ENCODE data around the gene MFSD1. TPM values are rescaled to one million over a fixed set of nuclear protein-coding genes. Genes with fewer than 3 reads are reported as not detected.

MFSD1 gene
- polyA plus RNA-seq, 1 experiment, result 89.9 TPM

GRCh38 chr3:158847885-158848284 is 46.0 kb downstream of the MFSD1 start:
- no peak for TF ChIP-seq CTCF (IDR thresholded peaks at IDR 0.05; ENCODE audit: low read depth, low read length)
- no peaks in the 10 kb centered on the region for H3K27me3 ChIP-seq (ENCODE audit: control insufficient read depth, insufficient read depth, low read length)
- POLR2A ChIA-PET, result no interaction called here
- no peak for DNase-seq (ENCODE audit: low read depth, low spot score)
- no peak overlapping the region for H3K27ac ChIP-seq (ENCODE audit: low read depth, low read length)
- no peak overlapping the region for H3K4me3 ChIP-seq (ENCODE audit: low read depth, low read length)
- CTCF ChIA-PET, result interaction anchor here (11.6 kb wide), 1 partner anchor 412 kb away, joined by 153 read pairs; no protein-coding TSS in a partner anchor
- H3K9me3 ChIP-seq (ENCODE audit: control insufficient read depth, insufficient read depth, low read length), result no peaks in the 10 kb centered on the region

- POLR2A ChIA-PET, result no interaction called here
- CTCF ChIA-PET, result interaction anchor here (11.6 kb wide), 1 partner anchor 410 kb away, joined by 153 read pairs; no protein-coding TSS in a partner anchor
- no peak for TF ChIP-seq CTCF (IDR thresholded peaks at IDR 0.05; ENCODE audit: low read depth, low read length)
Measured at GRCh38 chr3:158849757-158850156, 47.9 kb downstream of the MFSD1 start.

GRCh38 chr3:158859362-158859761 is 57.5 kb downstream of the MFSD1 start:
- ChIA-PET POLR2A (no interaction called here), CTCF (no interaction called here)

More at GRCh38 chr3:158849757-158850156, 47.9 kb downstream of the MFSD1 start:
- Histone ChIP-seq H3K4me3 (ENCODE audit: low read depth, low read length) (no peak overlapping the region), H3K27me3 (ENCODE audit: control insufficient read depth, insufficient read depth, low read length) (no peaks in the 10 kb centered on the region), H3K9me3 (ENCODE audit: control insufficient read depth, insufficient read depth, low read length) (no peaks in the 10 kb centered on the region), H3K27ac (ENCODE audit: low read depth, low read length) (no peak overlapping the region)
- DNase-seq (ENCODE audit: low read depth, low spot score), result no peak

GRCh38 chr3:158863247-158863646 is 61.4 kb downstream of the MFSD1 start:
- TF ChIP-seq CTCF (IDR thresholded peaks at IDR 0.05; ENCODE audit: low read depth, low read length), result no peak
- Histone ChIP-seq H3K4me3 (ENCODE audit: low read depth, low read length) (no peak overlapping the region), H3K27me3 (ENCODE audit: control insufficient read depth, insufficient read depth, low read length) (peaks cover under 1% of the 10 kb centered on the region), H3K9me3 (ENCODE audit: control insufficient read depth, insufficient read depth, low read length) (no peaks in the 10 kb centered on the region), H3K27ac (ENCODE audit: low read depth, low read length) (no peak overlapping the region)
- CTCF ChIA-PET, result no interaction called here
- POLR2A ChIA-PET, result no interaction called here
- DNase-seq (ENCODE audit: low read depth, low spot score), result no peak

More at GRCh38 chr3:158859362-158859761, 57.5 kb downstream of the MFSD1 start:
- Histone ChIP-seq H3K27ac (ENCODE audit: low read depth, low read length) (no peak overlapping the region), H3K27me3 (ENCODE audit: control insufficient read depth, insufficient read depth, low read length) (peaks cover 2% of the 10 kb centered on the region), H3K4me3 (ENCODE audit: low read depth, low read length) (no peak overlapping the region), H3K9me3 (ENCODE audit: control insufficient read depth, insufficient read depth, low read length) (no peaks in the 10 kb centered on the region)
- DNase-seq (ENCODE audit: low read depth, low spot score), result no peak
- no peak for TF ChIP-seq CTCF (IDR thresholded peaks at IDR 0.05; ENCODE audit: low read depth, low read length)

- no peaks in the 10 kb centered on the region for H3K9me3 ChIP-seq (ENCODE audit: control insufficient read depth, insufficient read depth, low read length)
- H3K4me3 ChIP-seq (ENCODE audit: low read depth, low read length), result no peak overlapping the region
- no peak overlapping the region for H3K27ac ChIP-seq (ENCODE audit: low read depth, low read length)
- DNase-seq (ENCODE audit: low read depth, low spot score), result no peak
- no peaks in the 10 kb centered on the region for H3K27me3 ChIP-seq (ENCODE audit: control insufficient read depth, insufficient read depth, low read length)
- ChIA-PET CTCF (interaction anchor here (0.7 kb wide), 2 partner anchors 8 to 19 kb away, joined by 3 to 5 read pairs; no protein-coding TSS in a partner anchor), POLR2A (no interaction called here)
- TF ChIP-seq CTCF (IDR thresholded peaks at IDR 0.05; ENCODE audit: low read depth, low read length), result no peak
Measured at GRCh38 chr3:158864492-158864891, 62.6 kb downstream of the MFSD1 start.

Measured in AG04450 (cell line).